ENCODE measurements around the gene DYNLT4. TPM values are rescaled to one million over a fixed set of nuclear protein-coding genes. Genes with fewer than 3 reads are reported as not detected.
"Not testable (repeated sequence)": the region's sequence is repeated elsewhere in the genome, so short reads cannot be mapped to it uniquely, and the experiment has no call there.

The DYNLT4 gene
- total RNA-seq, 2 experiments from 2014 or later = 1.9 to 2.2 TPM

DNA sequence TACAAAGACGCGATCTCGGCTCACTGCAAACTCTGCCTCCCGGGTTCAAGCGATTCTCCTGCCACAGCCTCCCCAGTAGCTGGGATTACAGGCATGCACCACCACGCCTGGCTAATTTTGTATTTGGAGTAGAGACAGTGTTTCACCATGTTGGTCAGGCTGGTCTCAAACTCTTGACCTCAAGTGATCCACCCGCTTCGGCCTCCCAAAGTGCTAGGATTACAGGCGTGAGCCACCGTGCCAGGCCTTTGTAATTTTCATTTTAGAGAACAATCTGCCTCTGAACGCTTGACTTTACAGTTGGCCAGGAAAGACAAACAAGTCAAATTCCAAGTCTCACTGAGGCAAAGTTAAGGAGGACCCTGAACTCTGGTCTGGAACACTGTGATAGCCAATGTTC lies 31.1 kb upstream of the DYNLT4 start:
- H3K9me3 Mint-ChIP-seq; H3K36me3 Mint-ChIP-seq (ENCODE audit: low read depth); H3K4me3 Mint-ChIP-seq; DNase-seq; H3K27ac Mint-ChIP-seq; POLR2A ChIA-PET: not testable (repeated sequence)
- H3K27me3 Mint-ChIP-seq = peaks cover 16% of the 10 kb centered on the region
- CTCF ChIA-PET = interaction anchor here (0.6 to 1.3 kb wide), 2 partner anchors 45 to 46 kb away, joined by 3 to 5 read pairs; no protein-coding TSS in a partner anchor
- H3K4me1 Mint-ChIP-seq = peaks cover 11% of the 10 kb centered on the region

DNA sequence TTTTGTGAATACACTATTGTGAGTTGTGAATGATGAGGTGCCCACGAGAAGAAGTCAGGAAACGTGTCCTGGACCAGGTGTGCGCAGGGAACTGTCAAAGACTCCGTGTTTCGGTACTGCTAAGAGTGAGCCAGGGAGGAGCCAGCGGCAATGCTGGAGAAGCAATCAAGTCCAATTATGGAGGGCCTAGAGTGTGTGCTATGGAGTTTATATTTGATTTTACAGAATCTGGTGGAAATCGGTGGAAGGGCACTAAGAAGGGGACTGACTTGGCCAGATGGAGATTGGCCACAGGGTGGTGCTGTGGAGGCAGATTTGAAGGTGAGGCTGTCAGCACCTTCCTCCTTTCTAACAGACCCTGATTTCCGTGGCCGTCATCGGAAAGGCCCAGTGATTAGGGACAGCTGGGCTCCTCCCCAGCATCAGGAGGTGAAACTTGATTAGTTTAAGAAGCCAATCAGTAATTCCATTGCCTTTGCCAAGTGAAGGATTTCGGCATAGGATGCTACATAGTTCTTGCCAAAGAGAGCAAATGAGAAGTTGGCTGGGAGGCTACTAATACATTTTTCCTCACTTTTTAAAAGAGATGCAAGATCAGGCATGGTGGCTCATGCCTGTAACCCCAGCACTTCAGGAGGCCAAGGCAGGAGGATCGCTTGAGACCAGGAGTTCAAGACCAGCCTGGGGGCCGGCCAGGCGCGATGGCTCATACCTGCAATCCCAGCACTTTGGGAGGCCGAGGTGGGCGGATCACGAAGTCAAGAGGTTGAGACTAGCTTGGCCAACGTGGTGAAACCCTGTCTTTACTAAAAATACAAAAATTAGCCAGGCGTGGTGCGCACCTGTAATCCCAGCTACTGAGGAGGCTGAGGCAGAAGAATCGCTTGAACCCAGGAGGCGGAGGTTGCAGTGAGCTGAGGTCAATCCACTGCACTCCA lies 28.9 kb upstream of the DYNLT4 start:
- CTCF ChIA-PET = interaction anchor here (0.6 to 1.9 kb wide), 10 partner anchors 10 to 457 kb away, joined by 3 to 16 read pairs (median 3); partner anchors contain the start of genes BTBD19, HECTD3, PLK3 and UROD
- Mint-ChIP-seq H3K36me3 (ENCODE audit: low read depth) (no peaks in the 10 kb centered on the region), H3K27me3 (peaks cover under 1% of the 10 kb centered on the region), H3K4me1 (peaks cover 7% of the 10 kb centered on the region), H3K27ac (no peak overlapping the region), H3K4me3 (no peak overlapping the region), H3K9me3 (no peaks in the 10 kb centered on the region)
- POLR2A ChIA-PET = interaction anchor here (0.7 to 4.0 kb wide), 9 partner anchors 9 to 176 kb away, joined by 3 to 16 read pairs (median 4); partner anchors contain the start of genes BTBD19, HECTD3, RPS8 and UROD
- DNase-seq = peak; percentile 90

DNA sequence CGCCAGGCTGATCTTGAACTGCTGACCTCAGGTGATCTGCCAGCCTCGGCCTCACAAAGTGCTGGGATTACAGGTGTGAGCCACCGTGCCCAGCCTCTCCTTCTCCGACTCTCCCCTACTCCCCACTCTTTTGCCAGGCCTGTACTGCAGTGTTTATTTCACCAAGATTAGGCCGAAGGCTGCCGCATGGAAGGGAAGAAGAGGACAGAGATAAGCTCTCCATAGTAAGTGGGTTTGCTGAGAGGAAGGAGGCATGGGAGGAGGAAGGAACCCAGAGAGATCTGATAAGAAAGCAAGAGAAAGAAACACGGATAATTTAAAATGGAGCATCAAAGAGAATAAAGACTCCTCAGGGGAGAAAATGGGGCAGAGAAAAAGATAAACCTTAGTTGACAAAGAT lies 27.2 kb upstream of the DYNLT4 start:
- H3K4me1 Mint-ChIP-seq = peaks cover 7% of the 10 kb centered on the region
- H3K27me3 Mint-ChIP-seq = no peaks in the 10 kb centered on the region
- ChIA-PET CTCF (interaction anchor here (0.8 to 1.4 kb wide), 5 partner anchors 13 to 177 kb away, joined by 3 to 6 read pairs (median 4); partner anchors contain the start of genes HECTD3, PLK3 and UROD), POLR2A (interaction anchor here (1.0 to 4.0 kb wide), 2 partner anchors 15 to 34 kb away, joined by 3 to 16 read pairs; partner anchors contain the start of gene PLK3)
- no peaks in the 10 kb centered on the region for H3K9me3 Mint-ChIP-seq
- no peak overlapping the region for H3K27ac Mint-ChIP-seq
- no peak overlapping the region for H3K4me3 Mint-ChIP-seq
- no peaks in the 10 kb centered on the region for H3K36me3 Mint-ChIP-seq (ENCODE audit: low read depth)
- no peak for DNase-seq

DNA sequence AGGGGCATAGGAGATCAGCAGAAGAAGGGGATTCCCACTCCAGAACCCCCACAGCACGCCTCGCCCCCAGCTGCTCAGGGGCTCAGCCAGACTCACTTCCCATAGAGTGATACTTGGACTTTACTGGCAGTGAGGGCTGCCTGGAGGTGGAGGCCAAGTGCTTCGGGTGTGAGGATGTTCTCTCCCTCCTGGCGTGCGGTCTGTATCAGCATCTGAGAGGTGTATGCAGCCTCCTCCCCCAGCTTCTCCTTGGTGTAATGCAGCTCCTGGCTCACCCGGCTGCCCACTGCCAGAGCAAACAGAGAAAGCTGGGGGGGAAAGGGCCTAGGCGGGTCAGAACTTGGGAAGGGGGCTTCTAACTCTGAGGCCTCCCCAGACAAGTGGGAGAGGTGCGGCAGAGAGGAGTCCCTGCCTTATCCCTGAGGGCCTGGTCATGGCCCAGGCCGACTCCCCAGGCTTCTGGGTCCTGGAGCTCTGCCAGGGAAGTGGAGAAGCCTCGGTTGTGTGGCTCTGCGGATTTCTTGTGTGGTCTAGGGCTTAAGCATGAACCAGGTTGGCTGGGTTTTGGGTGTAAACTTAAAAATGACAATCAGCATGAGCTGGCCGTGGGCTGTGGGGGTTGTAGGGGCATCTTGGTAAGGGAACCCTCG lies 25.0 kb upstream of the DYNLT4 start:
- ChIA-PET POLR2A (interaction anchor here (1.1 to 1.2 kb wide), 2 partner anchors 13 to 47 kb away, joined by 3 to 6 read pairs; no protein-coding TSS in a partner anchor), CTCF (interaction anchor here (1.2 kb wide), 1 partner anchor 32 kb away, joined by 3 read pairs; the partner anchor contains the start of gene PLK3)
- Mint-ChIP-seq H3K9me3 (no peaks in the 10 kb centered on the region), H3K27me3 (no peaks in the 10 kb centered on the region), H3K27ac (no peak overlapping the region), H3K36me3 (ENCODE audit: low read depth) (no peaks in the 10 kb centered on the region), H3K4me1 (peaks cover 7% of the 10 kb centered on the region), H3K4me3 (no peak overlapping the region)
- no peak for DNase-seq

DNA sequence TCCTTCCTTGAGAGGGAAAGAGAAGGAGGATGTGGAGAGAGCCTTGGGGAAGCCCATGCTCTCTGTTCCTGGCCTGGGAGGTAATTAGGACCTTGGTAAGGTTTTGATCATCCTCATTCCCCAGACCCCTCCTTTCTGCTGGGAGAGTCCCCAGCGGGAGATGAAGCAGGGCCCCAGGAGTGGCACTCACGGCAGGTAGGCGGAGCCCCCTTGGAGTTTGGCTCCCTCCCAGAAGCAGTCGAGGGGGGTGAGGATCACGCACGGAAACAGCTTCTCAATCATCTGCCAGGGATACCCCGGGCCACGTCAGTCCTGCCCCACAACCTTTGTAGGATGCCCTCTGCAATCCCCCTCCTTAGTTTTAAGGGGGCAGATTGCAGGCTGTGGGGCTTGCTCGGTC lies 24.4 kb upstream of the DYNLT4 start:
- Mint-ChIP-seq H3K4me1 (peaks cover 7% of the 10 kb centered on the region), H3K36me3 (ENCODE audit: low read depth) (no peaks in the 10 kb centered on the region), H3K27me3 (no peaks in the 10 kb centered on the region), H3K9me3 (no peaks in the 10 kb centered on the region), H3K27ac (no peak overlapping the region), H3K4me3 (no peak overlapping the region)
- DNase-seq = no peak
- POLR2A ChIA-PET = interaction anchor here (0.7 to 2.8 kb wide), 3 partner anchors 11 to 46 kb away, joined by 3 to 38 read pairs (median 3); no protein-coding TSS in a partner anchor
- CTCF ChIA-PET = interaction anchor here (1.2 kb wide), 1 partner anchor 31 kb away, joined by 3 read pairs; the partner anchor contains the start of gene PLK3

DNA sequence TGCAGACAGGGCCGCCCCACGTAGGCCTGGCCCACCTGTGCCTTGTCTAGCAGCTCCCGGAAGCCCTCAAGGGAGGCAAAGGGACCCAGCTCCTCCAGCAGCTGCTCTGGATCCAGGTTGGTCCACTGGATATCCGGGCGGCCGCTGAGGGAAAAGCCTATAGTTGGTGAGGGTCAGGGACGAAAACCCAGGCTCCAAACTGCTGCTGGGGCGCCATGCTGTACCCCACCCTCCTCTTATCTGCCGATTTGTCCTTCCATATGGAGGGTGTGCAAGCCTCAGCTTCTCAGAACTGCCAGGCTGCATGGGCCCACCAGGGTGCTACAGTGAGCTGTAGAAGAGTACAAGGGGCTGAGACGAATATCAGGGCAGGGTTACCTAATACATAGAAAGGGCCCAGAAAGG lies 23.8 kb upstream of the DYNLT4 start:
- CTCF ChIA-PET = no interaction called here
- H3K9me3 Mint-ChIP-seq = no peaks in the 10 kb centered on the region

DNA sequence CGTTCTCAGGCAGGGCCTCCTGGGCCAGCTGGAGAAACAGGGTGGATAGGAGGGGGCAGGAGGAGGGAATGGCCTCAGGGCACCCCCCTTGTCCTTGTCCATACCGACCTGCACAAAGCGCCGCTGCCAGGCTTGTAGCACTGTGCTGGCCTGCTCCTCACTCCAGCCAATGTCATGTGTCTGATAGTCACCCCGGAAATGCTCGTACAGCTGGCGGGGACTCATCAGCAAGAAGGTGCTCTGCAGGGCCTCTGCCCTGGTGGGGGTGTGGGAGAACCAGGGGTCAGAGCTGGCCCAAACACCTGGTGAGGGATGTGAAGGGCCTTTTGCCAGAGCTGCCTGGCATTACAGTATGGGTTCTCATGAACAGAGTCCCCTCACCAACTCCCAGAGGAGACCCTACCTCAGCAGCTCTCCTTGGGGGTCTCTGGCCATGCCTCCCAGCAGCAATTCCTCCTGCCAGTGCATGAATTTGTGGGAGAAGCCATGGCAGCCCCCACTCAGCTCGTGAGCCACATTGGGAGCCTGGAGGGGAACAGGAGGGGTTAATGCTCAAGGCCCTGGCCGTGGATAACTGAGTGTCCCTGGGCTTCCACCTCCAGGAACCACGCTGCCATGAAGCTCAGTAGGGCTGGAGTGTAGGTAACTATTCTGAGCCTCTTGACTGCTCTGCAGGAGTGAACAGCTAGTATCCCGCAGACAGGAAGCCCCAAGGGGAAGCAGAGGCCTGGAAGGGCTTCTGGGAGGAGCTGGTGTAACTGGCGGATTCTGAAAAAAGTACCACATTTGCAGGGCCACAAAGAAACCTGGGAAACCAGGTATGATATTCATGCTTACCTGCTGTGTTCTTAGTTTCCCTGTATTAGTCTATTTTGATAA lies 22.6 kb upstream of the DYNLT4 start:
- no peaks in the 10 kb centered on the region for H3K36me3 Mint-ChIP-seq (ENCODE audit: low read depth)
- no peaks in the 10 kb centered on the region for H3K4me1 Mint-ChIP-seq
- H3K27me3 Mint-ChIP-seq = no peaks in the 10 kb centered on the region
- CTCF ChIA-PET = interaction anchor here (0.9 kb wide), 1 partner anchor 9 kb away, joined by 3 read pairs; no protein-coding TSS in a partner anchor
- DNase-seq = no peak
- H3K9me3 Mint-ChIP-seq = no peaks in the 10 kb centered on the region
- H3K27ac Mint-ChIP-seq = no peak overlapping the region
- no peak overlapping the region for H3K4me3 Mint-ChIP-seq
- POLR2A ChIA-PET = interaction anchor here (1.4 to 2.8 kb wide), 2 partner anchors 9 to 29 kb away, joined by 7 to 38 read pairs; partner anchors contain the start of gene PLK3

More for the DNA sequence above, 23.8 kb upstream of the DYNLT4 start:
- Mint-ChIP-seq H3K36me3 (ENCODE audit: low read depth) (no peaks in the 10 kb centered on the region), H3K4me1 (peaks cover 4% of the 10 kb centered on the region), H3K27me3 (no peaks in the 10 kb centered on the region), H3K4me3 (no peak overlapping the region), H3K27ac (no peak overlapping the region)
- DNase-seq = no peak
- POLR2A ChIA-PET = interaction anchor here (0.7 to 2.8 kb wide), 6 partner anchors 11 to 155 kb away, joined by 3 to 38 read pairs (median 3); partner anchors contain the start of genes PLK3 and PTCH2

DNA sequence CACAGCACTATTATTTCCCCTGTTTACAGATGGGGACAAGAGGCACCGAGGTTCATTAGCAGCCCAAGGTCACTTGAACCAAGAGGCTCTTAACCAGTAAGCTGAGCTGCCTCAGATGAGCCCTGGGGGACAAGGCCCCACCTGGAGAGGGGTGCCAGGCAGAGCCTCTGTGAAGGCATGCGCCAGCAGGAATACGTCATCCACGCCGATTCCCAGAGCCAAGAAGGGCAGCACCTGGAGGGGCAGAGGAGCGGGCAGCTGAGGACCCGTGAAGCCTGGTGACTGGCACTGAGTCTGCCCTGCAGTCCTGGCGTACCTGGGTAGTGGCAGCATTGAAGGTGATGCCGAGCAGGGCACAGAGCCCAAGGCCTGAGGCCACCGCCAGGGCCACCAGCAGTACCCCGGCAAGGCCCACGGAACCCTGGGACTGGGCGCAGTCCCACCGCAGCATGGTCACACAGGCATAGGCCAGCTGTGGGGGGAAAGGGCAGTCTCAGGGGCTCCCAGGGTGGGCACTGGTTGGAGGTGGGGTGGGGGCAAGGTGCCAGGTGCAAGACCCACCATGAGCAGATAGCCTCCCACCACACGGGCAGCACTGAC lies 21.8 kb upstream of the DYNLT4 start:
- H3K4me3 Mint-ChIP-seq = no peak overlapping the region
- H3K4me1 Mint-ChIP-seq = no peaks in the 10 kb centered on the region
- ChIA-PET CTCF (no interaction called here), POLR2A (interaction anchor here (2.8 kb wide), 1 partner anchor 9 kb away, joined by 38 read pairs; no protein-coding TSS in a partner anchor)
- H3K27ac Mint-ChIP-seq = no peak overlapping the region
- H3K36me3 Mint-ChIP-seq (ENCODE audit: low read depth) = no peaks in the 10 kb centered on the region
- no peaks in the 10 kb centered on the region for H3K9me3 Mint-ChIP-seq
- H3K27me3 Mint-ChIP-seq = no peaks in the 10 kb centered on the region
- DNase-seq = no peak

DNA sequence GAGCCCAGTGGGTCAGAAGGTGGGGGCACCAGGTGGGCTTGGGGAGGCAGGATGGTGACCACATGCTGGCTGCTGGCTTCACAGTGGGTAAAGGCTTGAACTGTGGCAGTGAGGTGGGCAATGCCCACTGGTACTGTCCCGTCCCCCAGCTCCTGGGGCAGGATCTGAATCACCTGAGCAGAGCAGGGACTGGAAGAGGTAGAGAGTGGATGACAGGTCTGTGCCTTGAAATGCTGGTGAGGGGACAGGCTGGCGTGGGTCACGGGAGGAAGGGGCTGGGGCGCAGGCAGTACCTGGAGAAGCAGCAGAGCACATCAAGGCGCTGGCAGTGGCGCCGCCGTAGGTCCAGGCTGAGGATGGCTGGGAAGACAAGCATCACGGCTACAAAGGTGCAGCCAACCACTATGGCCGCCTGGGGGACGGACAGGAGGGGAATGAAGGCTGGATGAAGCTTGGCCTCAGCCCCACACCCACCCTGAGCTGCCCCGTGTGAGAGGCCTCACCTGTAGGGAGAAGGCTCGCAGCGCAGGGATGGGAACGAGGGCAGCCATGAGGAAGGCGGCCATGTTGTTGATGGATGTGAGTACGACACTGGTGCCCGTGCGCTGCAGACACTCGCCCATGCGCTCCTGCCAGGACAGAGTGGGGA lies 21.0 kb upstream of the DYNLT4 start:
- H3K27ac Mint-ChIP-seq = no peak overlapping the region
- H3K4me1 Mint-ChIP-seq = no peaks in the 10 kb centered on the region
- ChIA-PET CTCF (no interaction called here), POLR2A (interaction anchor here (1.0 to 11.9 kb wide), 4 partner anchors 9 to 106 kb away, joined by 4 to 960 read pairs (median 10); partner anchors contain the start of genes BTBD19, DYNLT4, PLK3 and RNU5D-1)
- no peaks in the 10 kb centered on the region for H3K27me3 Mint-ChIP-seq
- H3K36me3 Mint-ChIP-seq (ENCODE audit: low read depth) = no peaks in the 10 kb centered on the region
- no peak overlapping the region for H3K4me3 Mint-ChIP-seq
- DNase-seq = no peak
- H3K9me3 Mint-ChIP-seq = no peaks in the 10 kb centered on the region

DNA sequence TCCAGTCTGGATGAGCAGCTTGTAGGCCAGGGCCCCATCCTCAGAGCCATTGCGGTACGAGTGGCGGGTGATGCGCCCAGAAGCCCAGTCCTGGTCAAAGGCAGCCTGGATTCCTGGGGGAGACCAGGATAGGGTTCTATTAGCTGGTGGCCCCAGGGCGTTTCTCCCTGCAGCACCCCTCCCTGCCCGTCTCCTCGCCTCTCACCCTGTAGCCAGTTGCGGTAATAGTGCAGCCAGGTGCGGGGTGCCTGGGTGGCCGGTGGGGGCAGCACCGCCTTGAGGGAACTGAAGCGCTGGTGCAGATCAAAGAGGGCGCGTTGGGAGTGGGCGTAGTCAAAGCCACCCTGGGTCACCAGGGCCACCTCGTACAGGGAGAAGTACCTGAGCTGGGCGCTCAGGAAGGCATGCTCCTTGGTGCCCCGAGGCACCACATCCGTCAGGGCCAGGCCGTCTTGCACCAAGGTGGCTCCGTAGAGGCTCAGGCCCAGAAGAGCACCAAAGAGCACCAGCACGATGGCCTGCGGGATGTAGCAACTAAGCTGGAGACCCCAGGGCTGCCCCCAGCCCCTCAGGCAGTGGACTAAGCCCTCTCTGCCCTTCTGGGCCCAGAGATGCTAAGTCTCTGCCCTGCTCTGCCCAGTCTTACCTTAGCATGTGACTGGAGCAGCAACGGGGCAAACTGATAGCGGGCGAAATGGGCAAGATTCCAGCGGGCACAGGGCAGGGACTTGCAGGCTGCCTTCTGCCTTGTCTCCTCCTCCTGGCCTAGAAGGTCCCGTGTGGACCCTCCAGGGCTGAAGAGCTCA lies 20.2 kb upstream of the DYNLT4 start:
- Mint-ChIP-seq H3K36me3 (ENCODE audit: low read depth) (no peaks in the 10 kb centered on the region), H3K27me3 (no peaks in the 10 kb centered on the region), H3K4me1 (peaks cover 4% of the 10 kb centered on the region), H3K27ac (no peak overlapping the region), H3K9me3 (no peaks in the 10 kb centered on the region), H3K4me3 (no peak overlapping the region)
- ChIA-PET CTCF (interaction anchor here (0.6 kb wide), 1 partner anchor 17 kb away, joined by 3 read pairs; no protein-coding TSS in a partner anchor), POLR2A (interaction anchor here (0.9 to 11.9 kb wide), 5 partner anchors 8 to 105 kb away, joined by 4 to 960 read pairs (median 4); partner anchors contain the start of genes BTBD19, DYNLT4, PLK3 and RNU5D-1)
- DNase-seq = no peak

Measured in activated CD4-positive, alpha-beta memory T cell treated with anti-CD3 and anti-CD28 coated beads, Interleukin-2, amount 10 ng/mL, durations not matched to agents 7 days and 5 days (primary cell).